ENCODE data around the gene RPS27A. TPM values are rescaled to one million over a fixed set of nuclear protein-coding genes. Genes with fewer than 3 reads are reported as not detected.
"Not testable (repeated sequence)": the region's sequence is repeated elsewhere in the genome, so short reads cannot be mapped to it uniquely, and the experiment has no call there.

RPS27A gene
- total RNA-seq, 1 donor from 2014 or later: 963 TPM

DNA sequence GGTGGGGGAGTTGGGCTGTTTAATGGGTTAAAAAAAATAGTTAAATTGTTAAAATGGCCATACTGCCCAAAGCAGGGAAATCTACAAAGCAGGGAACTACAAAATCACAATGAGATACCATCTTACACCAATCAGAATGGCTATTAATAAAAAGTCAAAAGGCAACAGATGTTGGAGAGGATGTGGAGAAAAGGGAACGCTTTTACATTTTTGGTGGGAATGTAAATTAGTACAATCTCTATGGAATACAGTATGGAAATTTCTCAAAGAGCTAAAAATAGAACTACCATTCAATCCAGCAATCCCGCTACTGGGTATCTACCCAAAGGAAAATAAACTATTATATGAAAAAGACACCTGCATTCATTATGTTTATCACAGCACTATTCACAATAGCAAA, 27.5 kb upstream of the RPS27A start:
- no peak overlapping the region for H3K4me3 ChIP-seq

DNA sequence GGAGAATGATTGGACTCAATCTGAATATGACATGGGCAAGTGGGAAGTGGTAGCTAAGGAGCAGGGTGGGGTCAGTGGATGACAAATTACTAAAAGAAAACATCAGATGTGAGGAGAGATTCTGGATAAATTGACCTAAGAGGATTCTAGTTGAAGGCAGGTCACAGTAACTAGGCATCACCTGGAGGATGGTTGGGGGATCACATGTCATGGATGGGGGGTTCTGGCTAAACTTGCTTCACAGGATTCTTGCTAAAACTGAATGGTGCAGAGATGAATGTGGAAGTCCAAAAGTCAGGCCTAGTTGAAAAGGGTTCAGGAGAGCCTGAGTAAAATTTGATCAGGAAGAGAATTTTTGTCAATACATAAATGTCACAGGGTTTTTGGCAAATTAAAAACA, 18.7 kb upstream of the RPS27A start:
- no peak overlapping the region for H3K4me3 ChIP-seq
- H3K27ac ChIP-seq: no peak overlapping the region
- no peaks in the 10 kb centered on the region for H3K4me1 ChIP-seq
- no peaks in the 10 kb centered on the region for H3K9me3 ChIP-seq
- no peak for DNase-seq (ENCODE audit: extremely low spot score in 2 of 2)
- no peaks in the 10 kb centered on the region for H3K27me3 ChIP-seq
- TF ChIP-seq POLR2AphosphoS5 (IDR thresholded peaks at IDR 0.05; ENCODE audit: insufficient read depth in 1 of 2, low read depth in 1 of 2) (no peak), POLR2A (IDR thresholded peaks at IDR 0.05) (no peak)
- TF ChIP-seq, protein P1, sequence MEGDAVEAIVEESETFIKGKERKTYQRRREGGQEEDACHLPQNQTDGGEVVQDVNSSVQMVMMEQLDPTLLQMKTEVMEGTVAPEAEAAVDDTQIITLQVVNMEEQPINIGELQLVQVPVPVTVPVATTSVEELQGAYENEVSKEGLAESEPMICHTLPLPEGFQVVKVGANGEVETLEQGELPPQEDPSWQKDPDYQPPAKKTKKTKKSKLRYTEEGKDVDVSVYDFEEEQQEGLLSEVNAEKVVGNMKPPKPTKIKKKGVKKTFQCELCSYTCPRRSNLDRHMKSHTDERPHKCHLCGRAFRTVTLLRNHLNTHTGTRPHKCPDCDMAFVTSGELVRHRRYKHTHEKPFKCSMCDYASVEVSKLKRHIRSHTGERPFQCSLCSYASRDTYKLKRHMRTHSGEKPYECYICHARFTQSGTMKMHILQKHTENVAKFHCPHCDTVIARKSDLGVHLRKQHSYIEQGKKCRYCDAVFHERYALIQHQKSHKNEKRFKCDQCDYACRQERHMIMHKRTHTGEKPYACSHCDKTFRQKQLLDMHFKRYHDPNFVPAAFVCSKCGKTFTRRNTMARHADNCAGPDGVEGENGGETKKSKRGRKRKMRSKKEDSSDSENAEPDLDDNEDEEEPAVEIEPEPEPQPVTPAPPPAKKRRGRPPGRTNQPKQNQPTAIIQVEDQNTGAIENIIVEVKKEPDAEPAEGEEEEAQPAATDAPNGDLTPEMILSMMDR (IDR thresholded peaks at IDR 0.05): no peak
- intact Hi-C loops (cut with DNase I): no loop called here
- no peaks in the 10 kb centered on the region for H3K36me3 ChIP-seq

More for the DNA sequence above, 27.5 kb upstream of the RPS27A start:
- intact Hi-C loops (cut with DNase I): no loop called here
- H3K27ac ChIP-seq: no peak overlapping the region
- no peaks in the 10 kb centered on the region for H3K27me3 ChIP-seq
- TF ChIP-seq POLR2AphosphoS5 (IDR thresholded peaks at IDR 0.05; ENCODE audit: insufficient read depth in 1 of 2, low read depth in 1 of 2) (no peak), POLR2A (IDR thresholded peaks at IDR 0.05) (no peak)
- TF ChIP-seq, protein P1 (IDR thresholded peaks at IDR 0.05): no peak
- no peaks in the 10 kb centered on the region for H3K9me3 ChIP-seq
- DNase-seq (ENCODE audit: extremely low spot score in 2 of 2): no peak
- no peaks in the 10 kb centered on the region for H3K4me1 ChIP-seq
- H3K36me3 ChIP-seq: peaks cover 0 to 3% of the 10 kb centered on the region in 2 donors

DNA sequence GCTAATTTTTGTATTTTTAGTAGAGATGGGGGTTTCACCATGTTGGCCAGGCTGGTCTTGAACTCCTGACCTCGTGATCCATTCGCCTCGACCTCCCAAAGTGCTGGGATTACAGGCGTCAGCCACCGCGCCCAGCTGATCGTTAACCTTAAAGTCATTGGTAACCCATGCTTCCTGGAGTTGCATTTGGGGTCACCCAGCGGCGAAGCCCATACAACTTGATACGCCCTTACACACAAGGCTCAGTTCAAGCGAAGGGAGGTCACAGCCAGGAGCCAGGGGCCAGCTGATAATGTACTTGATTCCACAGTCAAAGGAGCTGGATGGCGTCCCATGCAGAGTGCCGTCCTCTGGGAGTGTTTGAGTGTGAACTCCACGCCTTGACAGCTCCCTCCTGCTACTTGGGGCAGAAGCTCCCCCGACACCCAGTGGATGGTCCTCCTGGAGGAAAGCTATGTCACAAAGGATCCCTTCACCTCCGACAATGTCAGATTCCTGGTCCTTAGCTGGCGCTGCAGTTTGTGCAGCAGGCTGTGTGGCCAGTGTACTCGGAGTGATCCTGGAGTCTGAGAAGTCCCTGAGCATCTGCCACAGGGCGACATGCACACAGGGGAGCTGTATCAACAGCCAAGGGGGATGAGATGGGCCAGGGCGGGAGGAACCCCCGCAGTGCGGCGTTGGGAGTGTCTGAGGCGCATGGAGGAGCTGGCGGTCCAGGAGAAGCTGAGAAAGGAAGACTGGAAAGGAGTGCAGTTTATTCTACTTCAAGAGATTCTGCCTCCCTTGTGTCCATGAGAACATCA, 8.3 kb upstream of the RPS27A start:
- peak overlapping the region; percentile 58 to 79 for H3K4me3 ChIP-seq
- peak overlapping the region; percentile 97 for H3K27ac ChIP-seq
- intact Hi-C loops (cut with DNase I): no loop called here

DNA sequence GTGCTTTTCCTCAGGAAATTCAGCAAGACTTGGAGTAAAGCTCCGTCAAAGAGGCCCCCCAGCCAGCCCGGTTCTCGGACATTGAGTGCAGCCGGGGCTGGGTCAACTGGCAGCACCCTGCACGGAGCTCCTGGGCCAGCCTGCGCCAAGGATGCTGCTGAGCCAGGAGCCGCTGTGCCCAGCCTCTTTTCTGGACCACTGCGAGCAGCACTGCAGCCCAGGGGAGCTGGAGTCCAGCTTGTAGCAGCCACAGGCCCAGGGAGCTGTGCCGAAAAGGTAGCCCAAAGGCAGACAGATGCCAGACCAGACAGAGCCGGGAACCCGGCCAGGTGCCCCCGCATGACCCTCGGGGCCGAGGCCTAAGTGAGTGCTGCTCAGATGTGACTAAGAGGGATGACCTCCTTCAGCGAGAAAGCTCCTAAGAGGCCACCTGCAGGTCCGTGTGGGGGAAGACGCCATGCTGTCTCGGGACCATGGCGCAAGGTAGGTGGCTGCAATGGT, 7.7 kb upstream of the RPS27A start:
- Histone ChIP-seq H3K9me3 (no peaks in the 10 kb centered on the region), H3K4me1 (peaks cover 7% of the 10 kb centered on the region), H3K4me3 (no peak overlapping the region), H3K36me3 (no peaks in the 10 kb centered on the region), H3K27me3 (no peaks in the 10 kb centered on the region), H3K27ac (peak overlapping the region; percentile 97)
- TF ChIP-seq POLR2AphosphoS5 (IDR thresholded peaks at IDR 0.05; ENCODE audit: insufficient read depth in 1 of 2, low read depth in 1 of 2): no peak
- TF ChIP-seq POLR2A (IDR thresholded peaks at IDR 0.05): no peak
- TF ChIP-seq, protein P1 (IDR thresholded peaks at IDR 0.05): no peak
- no peak for DNase-seq (ENCODE audit: extremely low spot score in 2 of 2)
- intact Hi-C loops (cut with DNase I): no loop called here

More for the DNA sequence above, 8.3 kb upstream of the RPS27A start:
- DNase-seq (ENCODE audit: extremely low spot score in 2 of 2): no peak
- Histone ChIP-seq H3K36me3 (no peaks in the 10 kb centered on the region), H3K27me3 (no peaks in the 10 kb centered on the region), H3K9me3 (no peaks in the 10 kb centered on the region), H3K4me1 (peaks cover 7% of the 10 kb centered on the region)
- TF ChIP-seq POLR2A (IDR thresholded peaks at IDR 0.05): no peak

DNA sequence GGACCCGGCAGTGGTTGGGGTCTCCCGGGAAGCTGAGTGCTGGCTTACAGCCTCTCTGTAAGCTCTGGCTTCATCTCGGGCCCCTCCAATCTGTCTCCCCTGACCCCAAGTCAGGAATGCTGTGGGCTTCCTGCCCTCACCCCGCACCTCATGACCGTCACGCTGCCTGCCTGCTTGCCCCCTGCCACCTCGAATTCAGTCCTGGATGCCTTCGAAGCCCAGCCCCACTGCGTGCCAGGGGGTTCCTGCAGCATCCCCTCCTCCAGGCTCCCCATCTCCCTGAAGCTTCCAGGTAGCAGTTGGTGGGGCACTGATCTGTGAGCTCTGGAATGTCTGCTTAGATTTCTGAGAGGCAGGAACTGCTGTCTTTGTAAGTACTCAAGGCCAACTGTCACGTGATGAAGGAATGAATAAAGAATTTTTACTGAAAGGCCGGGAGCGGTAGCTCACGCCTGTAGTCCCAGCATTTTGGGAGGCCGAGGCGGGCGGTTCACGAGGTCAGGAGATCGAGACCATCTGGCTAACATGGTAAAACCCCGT, 6.9 kb upstream of the RPS27A start:
- TF ChIP-seq, protein P1 (IDR thresholded peaks at IDR 0.05): no peak
- no peak for TF ChIP-seq POLR2AphosphoS5 (IDR thresholded peaks at IDR 0.05; ENCODE audit: insufficient read depth in 1 of 2, low read depth in 1 of 2)
- TF ChIP-seq POLR2A (IDR thresholded peaks at IDR 0.05): no peak
- Histone ChIP-seq H3K9me3 (no peaks in the 10 kb centered on the region), H3K36me3 (no peaks in the 10 kb centered on the region), H3K4me3 (no peak overlapping the region), H3K27ac (no peak overlapping the region), H3K4me1 (peaks cover 9% of the 10 kb centered on the region), H3K27me3 (no peaks in the 10 kb centered on the region)
- intact Hi-C loops (cut with DNase I): no loop called here
- DNase-seq (ENCODE audit: extremely low spot score in 2 of 2): no peak

DNA sequence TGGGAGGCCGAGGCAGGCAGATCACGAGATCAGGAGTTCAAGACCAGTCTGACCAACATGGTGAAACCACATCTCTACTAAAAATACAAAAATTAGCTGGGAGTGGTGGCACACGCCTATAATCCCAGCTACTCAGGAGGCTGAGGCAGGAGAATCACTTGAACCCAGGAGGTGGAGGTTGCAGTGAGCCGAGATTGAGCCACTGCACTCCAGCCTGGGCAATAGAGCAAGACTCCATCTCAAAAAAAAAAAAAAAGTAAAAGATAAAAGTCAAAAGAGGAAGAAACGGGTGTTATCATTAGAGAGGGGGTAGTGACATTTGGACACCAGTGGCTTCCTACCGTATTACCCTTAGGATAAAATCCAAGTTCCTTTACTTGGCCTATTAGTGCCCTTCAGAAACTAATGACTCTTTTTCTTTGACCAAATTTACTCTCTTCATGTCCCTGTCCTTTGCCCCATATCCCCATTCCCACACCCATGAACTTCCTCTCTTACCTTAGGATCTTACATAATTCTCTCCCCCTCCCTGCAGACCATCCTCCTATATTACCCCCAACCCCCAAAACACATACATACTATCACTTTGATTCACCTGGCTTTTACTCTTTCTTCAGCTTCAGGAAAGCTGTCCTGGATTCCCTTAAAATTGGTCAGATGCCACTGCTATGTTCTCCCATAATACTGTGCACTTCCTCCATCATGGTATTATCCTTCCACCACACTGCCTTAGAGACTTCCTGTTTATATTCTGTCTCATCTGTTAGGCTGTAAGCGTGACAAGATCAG, 4.9 kb upstream of the RPS27A start:
- peaks cover 17% of the 10 kb centered on the region for H3K4me1 ChIP-seq
- DNase-seq (ENCODE audit: extremely low spot score in 2 of 2); intact Hi-C loops (cut with DNase I); H3K27ac ChIP-seq; H3K27me3 ChIP-seq; H3K4me3 ChIP-seq; H3K9me3 ChIP-seq; H3K36me3 ChIP-seq: not testable (repeated sequence)
